H1 (cell line): ENCODE data around the gene HSD17B13. TPM values are rescaled to one million over a fixed set of nuclear protein-coding genes. Genes with fewer than 3 reads are reported as not detected.
"Not testable (repeated sequence)": the region's sequence is repeated elsewhere in the genome, so short reads cannot be mapped to it uniquely, and the experiment has no call there.

Experiments used
- CTCF ChIA-PET: fragments of 300-600 bp; sonication (Branson Sonifier 250); formaldehyde crosslinking; loops from one replicate; lab custom pipeline; 2021; ENCODE audit not compliant: partially characterized antibody; lab: Charles Lee
- POLR2A ChIA-PET: fragments of 300-600 bp; sonication (Branson Sonifier 250); formaldehyde crosslinking; loops from one replicate; lab custom pipeline; 2021; ENCODE audit warnings: inconsistent platforms; ENCODE audit not compliant: partially characterized antibody; lab: Charles Lee
- DNase-seq, 2 experiments: peaks; one replicate each; pipeline versions ENCODE4 v3.0.0 to v3.0.0-alpha.2; 2010 to 2022; ENCODE audit warnings: low spot score in 2 of 2, low read depth in 1 of 2, mixed read lengths in 1 of 2
- FAIRE-seq: peaks from 2 replicates; lab custom pipeline; 2011; peaks lifted over from hg19 to GRCh38; lab: Jason Lieb, UNC
- H2AFZ ChIP-seq: 2 replicates; pipeline ENCODE4 v1.8.1; 2012; ENCODE audit warnings: low read length, inconsistent platforms
- H2AK5ac ChIP-seq: 2 replicates; pipeline ENCODE4 v1.6.1; 2013; ENCODE audit warnings: low read depth, low read length
- H2BK120ac ChIP-seq: replicated peaks from 2 replicates; pipeline ENCODE3; 2013; ENCODE audit warnings: low read depth, low read length, inconsistent platforms
- H2BK12ac ChIP-seq: 2 replicates; pipeline ENCODE4 v1.6.1; 2013; ENCODE audit warnings: low read depth, low read length
- H2BK15ac ChIP-seq: 2 replicates; pipeline ENCODE4 v1.6.1; 2013; ENCODE audit warnings: low read length
- H2BK20ac ChIP-seq: 2 replicates; pipeline ENCODE4 v1.6.1; 2013; ENCODE audit warnings: low read length
- H2BK5ac ChIP-seq: 2 replicates; pipeline ENCODE4 v1.6.1; 2013; ENCODE audit warnings: low read depth, low read length
- H3K14ac ChIP-seq: 2 replicates; pipeline ENCODE4 v1.6.1; 2013; ENCODE audit warnings: inconsistent platforms; ENCODE audit not compliant: insufficient read length
- H3K18ac ChIP-seq: 2 replicates; pipeline ENCODE4 v1.6.1; 2013; ENCODE audit warnings: low read length; ENCODE audit errors: extremely low read depth
- H3K23ac ChIP-seq: 2 replicates; pipeline ENCODE4 v1.6.1; 2013; ENCODE audit warnings: inconsistent platforms; ENCODE audit not compliant: insufficient read length
- H3K23me2 ChIP-seq: 2 replicates; pipeline ENCODE4 v1.6.1; 2013; ENCODE audit warnings: low read depth, low read length
- H3K27ac ChIP-seq: 2 replicates; pipeline ENCODE4 v1.6.1; 2011; ENCODE audit warnings: low read depth, low read length, inconsistent platforms
- H3K27me3 ChIP-seq, 4 experiments: replicated peaks in 1 of 4; 1 replicate in 1 of 4; 2 replicates in 3 of 4; pipeline versions ENCODE4 v1.6.1 to v1.8.1; 2011 to 2013; ENCODE audit warnings: low read length in 3 of 4, mild to moderate bottlenecking in 3 of 4, inconsistent platforms in 2 of 4, mixed read lengths in 2 of 4, moderate library complexity in 1 of 4; ENCODE audit not compliant: control insufficient read depth in 3 of 4, insufficient read depth in 3 of 4; ENCODE audit errors: extremely low read depth in 1 of 4
- H3K36me3 ChIP-seq, 4 experiments: 2 replicates each; pipeline versions ENCODE4 v1.6.1 to v1.8.1; 2011 to 2013; ENCODE audit warnings: mild to moderate bottlenecking in 4 of 4, low read length in 3 of 4, moderate library complexity in 2 of 4, control low read depth in 1 of 4, inconsistent platforms in 1 of 4; ENCODE audit not compliant: insufficient read depth in 4 of 4, control insufficient read depth in 2 of 4
- H3K4ac ChIP-seq: replicated peaks from 2 replicates; pipeline ENCODE3; 2013; ENCODE audit warnings: low read length, low read depth, mixed read lengths, inconsistent platforms; ENCODE audit not compliant: insufficient read length
- H3K4me1 ChIP-seq, 4 experiments: replicated peaks in 1 of 4; 1 replicate in 1 of 4; 2 replicates in 3 of 4; pipeline versions ENCODE4 v1.6.1 to v1.8.1; 2011 to 2013; ENCODE audit warnings: low read length in 3 of 4, inconsistent platforms in 2 of 4, mixed read lengths in 1 of 4; ENCODE audit not compliant: insufficient read depth in 4 of 4, control insufficient read depth in 3 of 4
- H3K4me2 ChIP-seq, 2 experiments: 2 replicates each; pipeline versions ENCODE4 v1.6.1 to v1.8.1; 2011 to 2013; ENCODE audit warnings: low read depth in 2 of 2, low read length in 2 of 2, control low read depth in 1 of 2, inconsistent platforms in 1 of 2, mild to moderate bottlenecking in 1 of 2; ENCODE audit not compliant: insufficient read depth in 1 of 2
- H3K4me3 ChIP-seq, 4 experiments: fragments of 200-600, 300-600 bp in 1 of 4; sonication (generic), shearing (Covaris generic), sonication (Bioruptor Twin) in 1 of 4; 2 replicates each; pipeline versions ENCODE4 v1.5.1 to v1.8.1; 2011 to 2016; ENCODE audit warnings: low read length in 4 of 4, low read depth in 3 of 4, control low read depth in 2 of 4, inconsistent platforms in 2 of 4, mild to moderate bottlenecking in 2 of 4, mixed read lengths in 1 of 4, moderate library complexity in 1 of 4; ENCODE audit not compliant: insufficient read depth in 2 of 4; ENCODE audit errors: extremely low read depth in 1 of 4
- H3K56ac ChIP-seq: replicated peaks from 2 replicates; pipeline ENCODE3; 2013; ENCODE audit warnings: low read depth, mild to moderate bottlenecking, mixed read lengths, low read length, inconsistent platforms; ENCODE audit not compliant: insufficient read length
- H3K79me1 ChIP-seq: 2 replicates; pipeline ENCODE4 v1.6.1; 2013; ENCODE audit warnings: low read depth, low read length, control low read depth
- H3K79me2 ChIP-seq, 2 experiments: 2 replicates each; pipeline versions ENCODE4 v1.6.1 to v1.8.1; 2012 to 2013; ENCODE audit warnings: low read length in 2 of 2, mild to moderate bottlenecking in 2 of 2, inconsistent platforms in 1 of 2; ENCODE audit not compliant: insufficient read depth in 2 of 2, control insufficient read depth in 1 of 2
- H3K9ac ChIP-seq, 4 experiments: replicated peaks in 1 of 4; 1 replicate in 1 of 4; 2 replicates in 3 of 4; pipeline versions ENCODE4 v1.6.1 to v1.8.1; 2011 to 2013; ENCODE audit warnings: low read depth in 3 of 4, low read length in 3 of 4, control low read depth in 2 of 4, mild to moderate bottlenecking in 2 of 4, moderate library complexity in 2 of 4, inconsistent platforms in 1 of 4; ENCODE audit errors: extremely low read depth in 1 of 4
- H3K9me3 ChIP-seq, 2 experiments: 2 replicates each; pipeline versions ENCODE4 v1.6.1 to v1.8.1; 2012 to 2013; ENCODE audit warnings: mild to moderate bottlenecking in 2 of 2, moderate library complexity in 2 of 2, control low read depth in 1 of 2, inconsistent platforms in 1 of 2, low read depth in 1 of 2, low read length in 1 of 2, mixed read lengths in 1 of 2; ENCODE audit not compliant: insufficient read depth in 2 of 2
- H4K20me1 ChIP-seq, 2 experiments: replicated peaks in 1 of 2; 2 replicates each; pipeline versions ENCODE3 to v1.8.1; 2011 to 2013; ENCODE audit warnings: inconsistent platforms in 2 of 2, low read length in 2 of 2, mild to moderate bottlenecking in 1 of 2; ENCODE audit not compliant: insufficient read depth in 2 of 2, control insufficient read depth in 1 of 2
- H4K5ac ChIP-seq: 2 replicates; pipeline ENCODE4 v1.6.1; 2013; ENCODE audit warnings: low read length, low read depth, mixed read lengths, inconsistent platforms; ENCODE audit not compliant: insufficient read length
- H4K8ac ChIP-seq: 2 replicates; pipeline ENCODE4 v1.8.0; 2013; ENCODE audit warnings: mild to moderate bottlenecking, moderate library complexity, low read length, inconsistent platforms; ENCODE audit not compliant: insufficient read depth; ENCODE audit errors: extremely low read depth
- H4K91ac ChIP-seq: replicated peaks from 2 replicates; pipeline ENCODE3; 2013; ENCODE audit warnings: low read length, mixed read lengths, inconsistent platforms; ENCODE audit not compliant: insufficient read length
- CEBPB ChIP-seq: IDR thresholded peaks from 2 replicates; pipeline ENCODE4 v1.6.1; 2012; ENCODE audit warnings: low read depth, low read length
- CTBP2 ChIP-seq: IDR thresholded peaks from 2 replicates; pipeline ENCODE4 v1.7.0; 2011; ENCODE audit warnings: borderline replicate concordance, mild to moderate bottlenecking, moderate library complexity, mixed read lengths, low read length; ENCODE audit not compliant: insufficient read depth, insufficient read length
- EGR1 ChIP-seq: IDR thresholded peaks from 2 replicates; pipeline ENCODE4 v1.6.1; 2011; ENCODE audit warnings: low read depth, low read length, borderline replicate concordance
- JUND ChIP-seq: IDR thresholded peaks from 2 replicates; pipeline ENCODE4 v1.6.1; 2011; ENCODE audit warnings: mild to moderate bottlenecking, improper control_type of control experiment, low read length
- POU5F1 ChIP-seq: IDR thresholded peaks from 2 replicates; pipeline ENCODE4 v1.6.1; 2011; ENCODE audit warnings: low read depth, mild to moderate bottlenecking, low read length, moderate library complexity
- WGBS, 2 experiments: shearing (Covaris generic) in 1 of 2; methylation state at CpG; one replicate each; pipeline versions ENCODE4 v1.1.6 to v1.1.7; 2013 to 2015; ENCODE audit warnings: low lambda C conversion rate in 2 of 2, mixed read lengths in 2 of 2, inconsistent platforms in 1 of 2, low coverage in 1 of 2, missing lambda C conversion rate in 1 of 2; ENCODE audit not compliant: insufficient replicate concordance in 2 of 2, insufficient coverage in 1 of 2, insufficient read length in 1 of 2; ENCODE audit errors: extremely low coverage in 1 of 2, missing lambda C conversion rate in 1 of 2; 5-methylcytosine and 5-hydroxymethylcytosine counted together
- polyA plus RNA-seq, 7 experiments: library from polyadenylated mRNA; depleted of rRNA in 3 of 7; stranded (reverse) in 5 of 7; unstranded in 2 of 7; fragments of >200 nt in 5 of 7; fragments of 200-250 nt in 2 of 7; gene quantifications; 1 replicate in 5 of 7; 2 replicates in 1 of 7; 4 replicates in 1 of 7; pipeline versions ENCODE4 v1.2.1 to v1.2.3, GENCODE V29; 2011 to 2013; ENCODE audit warnings: missing spikeins in 2 of 7, mixed read lengths in 2 of 7
- total RNA-seq: library from RNA; stranded (reverse); fragmentation: NEBNext Ultra II Directional; extraction: Animal tissue kit (Norgen Biotek cat#: 25700); gene quantifications from 2 replicates; pipeline ENCODE4 v1.2.1, GENCODE V29; 2021

HSD17B13 gene
- total and polyA plus RNA-seq, 2 of the 8 experiments (the other 6 are each of a cell fraction or from before 2014, with no cell fraction given): 0.09 to 0.13 TPM

DNA sequence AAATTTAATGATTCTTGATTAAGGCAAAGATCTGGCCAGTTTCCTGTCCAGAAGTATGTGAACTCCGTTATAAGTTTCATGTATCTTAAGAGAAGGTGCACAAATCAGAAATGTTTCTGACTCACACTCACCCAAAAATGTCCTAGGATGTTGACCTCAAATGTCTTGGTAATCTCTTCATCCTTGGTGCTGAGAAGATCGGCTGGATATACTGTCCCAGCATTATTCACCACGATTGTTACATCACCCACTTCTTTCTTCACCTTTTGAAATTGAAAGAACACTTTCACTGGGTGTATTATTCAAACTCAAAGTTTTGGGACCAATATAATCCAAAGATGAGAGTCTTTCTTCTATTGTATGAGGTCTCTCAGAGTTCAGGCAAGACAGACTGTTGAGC lies 5.7 kb downstream of the HSD17B13 start (continued):
- TF ChIP-seq CTBP2: no peak
- no peak for TF ChIP-seq JUND
- no peak for TF ChIP-seq EGR1
- no peak for TF ChIP-seq CEBPB
- TF ChIP-seq POU5F1: no peak

DNA sequence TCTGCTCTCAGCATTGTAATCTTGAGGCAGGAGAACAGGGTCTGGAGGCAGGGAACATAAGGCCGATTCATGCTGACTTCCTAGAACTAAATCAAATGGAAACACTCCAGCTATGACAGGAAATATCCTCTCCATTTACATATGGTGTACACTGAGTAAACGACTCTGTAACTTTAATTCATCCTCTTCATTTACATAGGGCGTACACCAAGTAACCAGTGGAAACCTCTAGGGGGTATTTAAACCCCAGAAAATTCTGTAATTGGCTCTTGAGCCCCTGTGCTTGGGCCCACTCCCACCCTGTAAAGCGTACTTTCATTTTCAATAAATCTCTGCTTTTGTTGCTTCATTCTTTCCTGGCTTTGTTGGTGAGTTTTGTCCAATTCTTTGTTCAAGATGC lies 7.7 kb downstream of the HSD17B13 start:
- H3K79me1 ChIP-seq, H2BK12ac ChIP-seq, H3K9ac ChIP-seq, H3K4ac ChIP-seq, H4K5ac ChIP-seq, POLR2A ChIA-PET, H3K23ac ChIP-seq, H3K23me2 ChIP-seq, H2AFZ ChIP-seq, DNase-seq, H3K9me3 ChIP-seq, H2BK5ac ChIP-seq, H2BK15ac ChIP-seq, H3K56ac ChIP-seq, H3K27me3 ChIP-seq, H3K14ac ChIP-seq, FAIRE-seq, H2BK20ac ChIP-seq, CTCF ChIA-PET, H3K4me3 ChIP-seq, H3K79me2 ChIP-seq, H4K20me1 ChIP-seq, H3K27ac ChIP-seq, H3K4me1 ChIP-seq, H3K18ac ChIP-seq, H4K91ac ChIP-seq, H4K8ac ChIP-seq, H2AK5ac ChIP-seq, H2BK120ac ChIP-seq, H3K4me2 ChIP-seq, H3K36me3 ChIP-seq: not testable (repeated sequence)
- WGBS, 2 experiments: 83% methylated on average over 4 of the region's 4 CpGs; no CpG with 5 or more reads in 1 of the 2 experiments
